Measurements from ENCODE around the gene CTBP2. TPM values are rescaled to one million over a fixed set of nuclear protein-coding genes. Genes with fewer than 3 reads are reported as not detected.

CTBP2 gene
- polyA plus RNA-seq, 1 experiment = 72.9 TPM

DNA sequence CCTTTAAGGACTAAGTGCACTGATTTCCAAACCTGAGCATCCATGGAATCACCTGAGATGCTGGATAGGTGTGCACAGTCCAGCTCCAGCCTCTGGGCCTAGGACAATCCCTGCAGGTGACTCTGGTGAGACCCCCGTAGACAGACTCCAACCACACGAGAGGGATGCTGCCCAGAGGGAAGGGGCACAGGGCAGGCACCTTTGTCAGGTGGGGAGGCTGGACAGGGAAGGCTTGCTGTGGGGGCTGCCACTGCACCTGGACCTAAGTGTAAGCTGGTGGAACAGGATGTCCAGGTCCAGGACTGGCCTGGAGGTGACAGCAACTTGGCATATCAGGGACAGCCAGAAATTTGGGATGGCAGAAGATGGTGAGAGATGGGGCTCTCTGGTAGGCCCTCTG is 45.1 kb upstream of the CTBP2 start:
- TF ChIP-seq, protein P1, sequence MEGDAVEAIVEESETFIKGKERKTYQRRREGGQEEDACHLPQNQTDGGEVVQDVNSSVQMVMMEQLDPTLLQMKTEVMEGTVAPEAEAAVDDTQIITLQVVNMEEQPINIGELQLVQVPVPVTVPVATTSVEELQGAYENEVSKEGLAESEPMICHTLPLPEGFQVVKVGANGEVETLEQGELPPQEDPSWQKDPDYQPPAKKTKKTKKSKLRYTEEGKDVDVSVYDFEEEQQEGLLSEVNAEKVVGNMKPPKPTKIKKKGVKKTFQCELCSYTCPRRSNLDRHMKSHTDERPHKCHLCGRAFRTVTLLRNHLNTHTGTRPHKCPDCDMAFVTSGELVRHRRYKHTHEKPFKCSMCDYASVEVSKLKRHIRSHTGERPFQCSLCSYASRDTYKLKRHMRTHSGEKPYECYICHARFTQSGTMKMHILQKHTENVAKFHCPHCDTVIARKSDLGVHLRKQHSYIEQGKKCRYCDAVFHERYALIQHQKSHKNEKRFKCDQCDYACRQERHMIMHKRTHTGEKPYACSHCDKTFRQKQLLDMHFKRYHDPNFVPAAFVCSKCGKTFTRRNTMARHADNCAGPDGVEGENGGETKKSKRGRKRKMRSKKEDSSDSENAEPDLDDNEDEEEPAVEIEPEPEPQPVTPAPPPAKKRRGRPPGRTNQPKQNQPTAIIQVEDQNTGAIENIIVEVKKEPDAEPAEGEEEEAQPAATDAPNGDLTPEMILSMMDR (IDR thresholded peaks at IDR 0.05; ENCODE audit: insufficient read depth, low read depth, low read length) = no peak
- Histone ChIP-seq H3K4me3 (ENCODE audit: low read depth, low read length) (no peak overlapping the region), H3K36me3 (ENCODE audit: control insufficient read depth, insufficient read depth, low read length) (no peaks in the 10 kb centered on the region), H3K27me3 (ENCODE audit: control insufficient read depth, insufficient read depth, low read length) (no peaks in the 10 kb centered on the region; the same call in 1 of the 2 replicates)
- no peak for DNase-seq (ENCODE audit: low read depth)
- POLR2A ChIA-PET = no interaction called here
- CTCF ChIA-PET = interaction anchor here (1.3 kb wide), 1 partner anchor 157 kb away, joined by 3 read pairs; no protein-coding TSS in a partner anchor

DNA sequence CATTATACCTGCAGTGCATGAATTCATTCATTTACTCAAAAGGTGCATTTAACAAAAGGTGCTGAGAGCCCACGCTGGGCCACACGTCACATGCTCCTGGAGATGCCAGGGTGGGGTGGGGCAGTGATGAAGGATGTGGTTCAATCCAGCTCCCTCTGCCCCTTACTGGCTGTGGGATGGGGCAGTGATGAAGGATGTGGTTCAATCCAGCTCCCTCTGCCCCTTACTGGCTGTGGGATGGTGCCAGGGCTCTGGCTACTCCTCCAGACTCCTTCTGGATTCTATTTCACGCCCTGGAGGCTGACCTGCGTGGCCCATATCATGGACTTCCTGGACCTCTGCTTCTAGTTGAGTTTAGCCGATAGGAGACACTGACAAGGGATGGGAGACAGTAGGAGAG is 44.0 kb upstream of the CTBP2 start:
- CTCF ChIA-PET = interaction anchor here (1.3 kb wide), 1 partner anchor 156 kb away, joined by 3 read pairs; no protein-coding TSS in a partner anchor
- POLR2A ChIA-PET = no interaction called here
- TF ChIP-seq, protein P1 (IDR thresholded peaks at IDR 0.05; ENCODE audit: insufficient read depth, low read depth, low read length) = no peak
- Histone ChIP-seq H3K4me3 (ENCODE audit: low read depth, low read length) (no peak overlapping the region), H3K36me3 (ENCODE audit: control insufficient read depth, insufficient read depth, low read length) (no peaks in the 10 kb centered on the region), H3K27me3 (ENCODE audit: control insufficient read depth, insufficient read depth, low read length) (no peaks in the 10 kb centered on the region; the same call in 1 of the 2 replicates)
- DNase-seq (ENCODE audit: low read depth) = no peak

DNA sequence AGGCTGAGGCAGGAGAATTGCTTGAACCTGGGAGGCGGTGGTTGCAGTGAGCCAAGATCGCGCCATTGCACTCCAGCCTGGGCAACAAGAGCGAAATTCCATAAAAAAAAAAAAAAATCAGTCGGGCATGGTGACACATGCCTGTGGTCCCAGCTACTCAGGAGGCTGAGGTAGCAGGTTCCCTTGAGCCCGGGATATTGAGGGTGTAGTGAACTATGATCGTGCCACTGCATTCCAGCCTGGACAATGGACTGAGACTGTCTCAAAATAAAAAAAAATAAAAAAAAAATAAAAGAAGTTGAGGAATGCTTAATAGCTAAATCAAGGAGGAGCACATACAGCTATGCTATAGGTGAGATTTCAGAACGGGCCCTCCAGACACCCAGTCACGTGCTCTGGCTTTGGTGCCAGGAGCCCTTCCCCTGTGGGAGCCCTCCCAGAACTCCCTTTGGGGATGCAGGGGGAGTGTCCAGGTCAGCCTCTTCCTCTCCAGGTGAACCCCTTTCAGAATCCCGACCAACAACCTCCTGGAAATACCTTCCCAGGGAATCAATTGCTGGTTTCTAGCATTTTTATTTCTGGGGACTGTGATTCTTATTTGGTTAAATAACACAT is 42.9 kb upstream of the CTBP2 start:
- TF ChIP-seq, protein P1 (IDR thresholded peaks at IDR 0.05; ENCODE audit: insufficient read depth, low read depth, low read length) = no peak
- ChIA-PET POLR2A (no interaction called here), CTCF (interaction anchor here (0.7 to 1.4 kb wide), 3 partner anchors 11 to 390 kb away, joined by 3 to 5 read pairs (median 3); no protein-coding TSS in a partner anchor)

DNA sequence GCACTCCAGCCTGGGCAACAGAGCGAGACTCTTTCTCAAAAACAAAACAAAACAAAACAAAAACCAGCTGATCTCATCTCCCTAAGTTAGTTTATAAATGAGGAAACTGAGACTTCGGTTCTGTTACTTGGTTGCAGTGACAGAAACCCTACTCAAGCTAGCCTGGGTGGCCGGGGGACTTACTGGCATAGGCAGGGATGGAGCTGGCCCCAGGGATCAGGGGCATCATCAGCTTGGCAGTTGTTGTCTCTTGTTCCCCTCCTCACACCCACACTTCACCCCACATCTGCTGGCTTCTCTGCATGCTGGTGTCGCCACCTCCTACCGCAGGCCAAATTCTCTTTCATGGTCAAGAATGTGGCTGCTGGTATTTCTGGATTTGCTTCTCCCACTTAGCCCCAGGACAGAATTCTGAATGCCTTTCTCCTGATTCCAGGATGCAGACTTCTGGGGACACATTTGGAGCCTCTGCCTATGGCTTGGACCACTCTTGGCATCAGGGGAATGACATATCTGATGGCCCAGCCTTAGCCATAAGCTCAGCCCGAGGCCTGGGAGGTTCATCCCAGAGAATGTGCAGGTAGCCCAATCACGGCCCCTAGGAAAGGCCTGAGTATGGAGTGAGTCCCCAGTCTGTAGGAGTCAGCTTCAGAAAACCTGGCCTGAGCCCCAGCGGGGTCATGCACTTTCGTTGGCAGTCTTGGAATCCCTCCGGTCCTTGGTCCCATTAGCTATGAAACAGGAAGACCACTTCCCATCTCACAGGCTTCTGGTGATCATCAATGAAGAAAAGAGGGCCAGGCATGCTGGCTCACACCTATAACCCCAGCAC is 41.6 kb upstream of the CTBP2 start:
- ChIA-PET POLR2A (no interaction called here), CTCF (interaction anchor here (0.7 to 1.4 kb wide), 3 partner anchors 15 to 283 kb away, joined by 3 read pairs; no protein-coding TSS in a partner anchor)
- Histone ChIP-seq H3K4me3 (ENCODE audit: low read depth, low read length) (no peak overlapping the region), H3K27me3 (ENCODE audit: control insufficient read depth, insufficient read depth, low read length) (no peaks in the 10 kb centered on the region; the same call in 1 of the 2 replicates), H3K36me3 (ENCODE audit: control insufficient read depth, insufficient read depth, low read length) (no peaks in the 10 kb centered on the region)
- DNase-seq (ENCODE audit: low read depth) = no peak
- TF ChIP-seq, protein P1 (IDR thresholded peaks at IDR 0.05; ENCODE audit: insufficient read depth, low read depth, low read length) = no peak

More for the DNA sequence above, 42.9 kb upstream of the CTBP2 start:
- Histone ChIP-seq H3K27me3 (ENCODE audit: control insufficient read depth, insufficient read depth, low read length) (no peaks in the 10 kb centered on the region; the same call in 1 of the 2 replicates), H3K36me3 (ENCODE audit: control insufficient read depth, insufficient read depth, low read length) (no peaks in the 10 kb centered on the region), H3K4me3 (ENCODE audit: low read depth, low read length) (no peak overlapping the region)
- no peak for DNase-seq (ENCODE audit: low read depth)

DNA sequence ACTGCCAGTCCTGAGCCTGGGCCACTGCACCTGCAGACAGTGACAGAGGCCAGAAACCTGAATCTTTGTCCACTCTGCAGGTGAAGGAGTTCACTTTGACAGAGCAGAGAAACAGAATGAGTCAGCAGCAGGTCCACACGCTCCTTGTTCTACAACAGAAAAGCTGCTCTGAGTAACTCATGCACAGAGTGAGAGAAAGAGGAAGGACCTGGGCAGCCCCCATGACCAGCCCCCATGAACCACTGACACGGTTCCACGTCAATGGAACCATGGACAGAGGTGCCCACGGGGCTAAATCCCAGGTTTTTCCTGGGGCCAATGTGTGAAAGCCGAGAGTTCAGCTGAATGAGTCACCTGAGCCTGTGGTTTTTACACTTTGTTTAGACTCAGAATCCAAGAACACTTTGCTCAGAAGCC is 40.8 kb upstream of the CTBP2 start:
- H3K27me3 ChIP-seq (ENCODE audit: control insufficient read depth, insufficient read depth, low read length) = no peaks in the 10 kb centered on the region; the same call in 1 of the 2 replicates
- H3K36me3 ChIP-seq (ENCODE audit: control insufficient read depth, insufficient read depth, low read length) = no peaks in the 10 kb centered on the region
- H3K4me3 ChIP-seq (ENCODE audit: low read depth, low read length) = no peak overlapping the region
- ChIA-PET POLR2A (no interaction called here), CTCF (interaction anchor here (0.8 kb wide), 1 partner anchor 31 kb away, joined by 3 read pairs; no protein-coding TSS in a partner anchor)
- no peak for DNase-seq (ENCODE audit: low read depth)
- TF ChIP-seq, protein P1 (IDR thresholded peaks at IDR 0.05; ENCODE audit: insufficient read depth, low read depth, low read length) = no peak
